KMS-11 (cell line): ENCODE results near the gene CACNA1D.

ENCODE experiments used
- H2AFZ ChIP-seq: fragments of 200-600 bp; sonication (generic); 2 replicates; pipeline ENCODE4 v1.6.1; 2016; ENCODE audit warnings: antibody characterized with exemption, mixed run types, low read depth
- H3K27ac ChIP-seq: fragments of 200-600 bp; sonication (generic); 2 replicates; pipeline ENCODE4 v1.6.1; 2016; ENCODE audit warnings: mild to moderate bottlenecking, mixed run types
- H3K27me3 ChIP-seq: fragments of 200-600 bp; sonication (generic); 2 replicates; pipeline ENCODE4 v1.6.1; 2017; ENCODE audit warnings: mild to moderate bottlenecking, low read depth, mixed run types, moderate library complexity; ENCODE audit not compliant: insufficient read depth
- H3K36me3 ChIP-seq: fragments of 200-600 bp; sonication (generic); 2 replicates; pipeline ENCODE4 v1.6.1; 2017; ENCODE audit warnings: mild to moderate bottlenecking, mixed run types; ENCODE audit not compliant: insufficient read depth
- H3K4me1 ChIP-seq: fragments of 200-600 bp; sonication (generic); 2 replicates; pipeline ENCODE4 v1.6.1; 2016; ENCODE audit warnings: mild to moderate bottlenecking, low read depth, mixed run types; ENCODE audit not compliant: poor library complexity, severe bottlenecking
- H3K4me2 ChIP-seq: fragments of 200-600 bp; sonication (generic); 2 replicates; pipeline ENCODE4 v1.7.0; 2016; ENCODE audit warnings: mild to moderate bottlenecking, mixed run types
- H3K4me3 ChIP-seq: fragments of 200-600 bp; sonication (generic); IDR thresholded peaks from 2 replicates; pipeline ENCODE4 v1.6.1; 2017; ENCODE audit warnings: low read depth, low read length, mixed read lengths; ENCODE audit not compliant: insufficient read depth
- H3K79me2 ChIP-seq: fragments of 200-600 bp; sonication (generic); 2 replicates; pipeline ENCODE4 v1.6.1; 2016; ENCODE audit warnings: low read depth, mixed run types; ENCODE audit not compliant: insufficient read depth
- H3K9ac ChIP-seq: fragments of 200-600 bp; sonication (generic); 2 replicates; pipeline ENCODE4 v1.6.1; 2016; ENCODE audit warnings: mild to moderate bottlenecking, mixed run types
- H4K20me1 ChIP-seq: fragments of 200-600 bp; sonication (generic); 2 replicates; pipeline ENCODE4 v1.6.1; 2016; ENCODE audit warnings: mild to moderate bottlenecking, mixed run types; ENCODE audit not compliant: insufficient read depth
- CTCF ChIP-seq: fragments of 200-600 bp; sonication (generic); conservative IDR thresholded peaks from 2 replicates; pipeline ENCODE4 v1.6.1; 2017; ENCODE audit warnings: low read depth, mild to moderate bottlenecking, antibody characterized with exemption, low read length, moderate library complexity, mixed read lengths

The CACNA1D gene

DNA sequence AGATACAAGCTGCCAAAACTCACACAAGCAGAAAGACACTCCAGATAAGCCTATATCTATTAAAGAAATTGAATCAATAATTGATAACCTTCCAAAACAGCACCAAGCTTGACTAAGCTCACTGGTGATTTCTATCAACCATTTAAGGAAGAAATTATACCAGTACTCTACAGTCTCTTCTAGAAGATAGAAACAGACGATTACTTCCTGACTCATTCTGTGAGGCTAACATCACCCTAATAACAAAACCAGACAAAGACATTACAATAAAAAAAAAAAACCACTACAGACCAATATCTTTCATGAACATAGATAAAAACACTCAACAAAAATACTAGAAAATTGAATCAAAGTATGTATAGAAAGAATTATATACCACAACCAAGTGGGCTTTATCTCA, 331.6 kb downstream of the CACNA1D start:
- Histone ChIP-seq H3K36me3 (no peaks in the 10 kb centered on the region), H3K9ac (no peak overlapping the region), H4K20me1 (no peaks in the 10 kb centered on the region), H3K4me2 (no peak overlapping the region), H3K4me1 (no peaks in the 10 kb centered on the region), H3K27ac (no peak overlapping the region), H3K79me2 (no peaks in the 10 kb centered on the region), H2AFZ (no peak overlapping the region), H3K27me3 (no peaks in the 10 kb centered on the region), H3K4me3 (no peak overlapping the region)
- no peak for TF ChIP-seq CTCF

DNA sequence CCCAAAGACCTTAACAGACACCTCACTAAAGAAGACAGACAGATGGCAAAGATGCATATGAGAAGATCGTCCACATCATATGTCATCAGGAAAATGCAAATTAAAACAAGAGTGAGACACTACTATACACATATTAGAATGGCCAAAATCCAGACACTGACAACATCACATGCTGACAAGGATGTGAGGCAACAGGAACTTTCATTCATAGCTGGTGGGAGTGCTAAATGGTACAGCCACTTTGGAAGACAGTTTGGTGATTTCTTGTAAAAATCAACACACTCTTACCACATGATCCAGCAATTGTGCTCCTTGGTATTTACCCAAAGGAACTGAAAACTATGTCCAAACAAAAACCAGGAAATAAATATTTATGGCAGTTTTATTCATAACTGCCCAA, 334.2 kb downstream of the CACNA1D start:
- no peaks in the 10 kb centered on the region for H3K79me2 ChIP-seq
- no peak for TF ChIP-seq CTCF

GRCh38 chr3:53829605-53830004, 335.2 kb downstream of the CACNA1D start:
- H3K4me2 ChIP-seq = no peak overlapping the region
- no peak overlapping the region for H3K4me3 ChIP-seq
- H3K4me1 ChIP-seq = no peaks in the 10 kb centered on the region
- no peak overlapping the region for H3K9ac ChIP-seq
- no peaks in the 10 kb centered on the region for H3K27me3 ChIP-seq
- H2AFZ ChIP-seq = no peak overlapping the region
- TF ChIP-seq CTCF = no peak
- no peak overlapping the region for H3K27ac ChIP-seq
- H3K79me2 ChIP-seq = no peaks in the 10 kb centered on the region
- H3K36me3 ChIP-seq = no peaks in the 10 kb centered on the region
- no peaks in the 10 kb centered on the region for H4K20me1 ChIP-seq

More for the DNA sequence above, 334.2 kb downstream of the CACNA1D start:
- H3K4me1 ChIP-seq = no peaks in the 10 kb centered on the region
- H3K4me3 ChIP-seq = no peak overlapping the region
- H2AFZ ChIP-seq = no peak overlapping the region
- no peak overlapping the region for H3K9ac ChIP-seq
- no peak overlapping the region for H3K27ac ChIP-seq
- no peak overlapping the region for H3K4me2 ChIP-seq
- no peaks in the 10 kb centered on the region for H3K27me3 ChIP-seq
- H4K20me1 ChIP-seq = no peaks in the 10 kb centered on the region
- H3K36me3 ChIP-seq = no peaks in the 10 kb centered on the region

DNA sequence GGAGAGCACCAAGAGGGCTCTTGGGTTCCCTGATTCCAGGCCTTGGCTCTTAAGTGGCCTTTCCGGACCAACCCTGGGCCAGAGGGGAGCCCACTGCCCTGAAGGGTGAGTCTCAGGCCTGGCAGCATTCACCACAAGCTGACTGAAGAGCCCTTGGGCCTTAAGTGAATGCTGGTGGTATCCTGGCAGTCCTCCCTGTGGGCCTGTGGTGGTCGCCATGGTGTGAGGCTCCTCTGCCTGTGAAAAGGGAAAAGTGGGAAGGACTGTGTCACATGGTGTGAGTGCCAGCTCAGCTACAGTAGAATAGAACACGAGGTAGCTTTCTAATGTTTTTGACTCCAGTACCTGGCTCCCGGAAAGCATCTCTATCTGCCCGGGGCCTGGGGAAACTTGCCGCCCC, 336.5 kb downstream of the CACNA1D start:
- no peaks in the 10 kb centered on the region for H3K79me2 ChIP-seq
- no peaks in the 10 kb centered on the region for H3K4me1 ChIP-seq
- no peaks in the 10 kb centered on the region for H3K36me3 ChIP-seq
- H3K9ac ChIP-seq = no peak overlapping the region
- no peak overlapping the region for H3K4me2 ChIP-seq
- no peak overlapping the region for H3K4me3 ChIP-seq
- H2AFZ ChIP-seq = no peak overlapping the region
- no peaks in the 10 kb centered on the region for H4K20me1 ChIP-seq
- no peak for TF ChIP-seq CTCF
- H3K27ac ChIP-seq = no peak overlapping the region
- H3K27me3 ChIP-seq = no peaks in the 10 kb centered on the region
